Non-pigmented ciliary epithelial cell (primary cell): ENCODE measurements around the gene PPA1.
"Not testable (repeated sequence)": the region's sequence is repeated elsewhere in the genome, so short reads cannot be mapped to it uniquely, and the experiment has no call there.

ENCODE experiments used
- DNase-seq: peaks from one replicate; pipeline ENCODE4 v3.0.0-alpha.2; 2010; ENCODE audit warnings: low read depth

The PPA1 gene

DNA sequence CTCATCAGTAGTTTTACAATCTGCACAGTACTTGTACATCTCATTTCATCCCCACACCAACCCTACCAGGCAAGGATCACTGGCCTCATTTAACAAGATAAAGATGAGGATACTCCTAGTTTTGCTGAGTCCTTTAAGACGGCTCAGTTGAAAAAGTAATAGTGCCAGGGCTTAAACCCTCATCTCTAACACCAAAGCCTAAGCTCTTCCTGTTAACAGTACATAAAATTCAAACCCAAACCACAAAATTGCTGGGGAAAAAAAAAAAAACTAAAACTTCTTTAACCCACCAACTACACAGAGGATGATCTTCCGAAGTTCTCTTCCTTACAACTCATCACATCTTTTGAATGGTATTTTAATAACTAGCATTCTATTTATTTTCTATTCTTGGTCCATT is 64.2 kb downstream of the PPA1 start:
- DNase-seq: no peak

DNA sequence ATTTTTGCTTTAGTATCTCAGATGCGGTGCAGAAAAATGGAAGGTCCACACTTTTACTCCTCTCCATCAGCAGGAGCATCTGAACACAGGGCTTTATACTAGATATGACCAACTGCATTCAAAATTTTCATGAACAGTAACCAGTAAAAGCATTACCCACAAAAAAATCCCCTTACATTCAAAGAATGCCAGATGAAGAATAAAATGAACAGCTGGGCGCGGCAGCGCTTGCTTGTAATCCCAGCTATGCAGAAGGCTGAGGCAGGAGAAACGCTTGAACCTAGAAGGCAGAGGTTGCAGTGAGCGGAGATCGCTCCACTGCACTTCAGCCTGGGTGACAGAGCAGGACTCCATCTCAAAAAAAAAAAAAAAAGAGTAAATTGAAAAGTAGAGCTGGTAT is 66.0 kb downstream of the PPA1 start:
- no peak for DNase-seq

DNA sequence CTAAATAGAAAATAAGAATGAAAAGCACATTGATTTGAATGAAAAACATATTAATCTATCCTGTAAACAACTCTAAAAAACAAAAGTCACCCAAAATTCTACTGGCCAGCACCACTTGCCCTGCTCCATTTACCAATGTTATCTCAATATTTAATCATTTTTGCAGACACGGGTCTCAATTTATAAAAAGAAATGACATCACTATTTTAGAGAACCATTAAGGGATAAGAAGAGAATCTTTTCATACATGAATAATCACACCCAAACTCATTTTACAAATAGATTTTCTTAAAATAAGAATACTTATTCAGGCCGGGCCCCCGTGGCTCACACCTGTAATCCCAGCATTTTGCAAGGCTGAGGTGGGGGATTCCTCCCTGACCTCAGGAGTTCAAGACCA is 66.8 kb downstream of the PPA1 start:
- DNase-seq: no peak

DNA sequence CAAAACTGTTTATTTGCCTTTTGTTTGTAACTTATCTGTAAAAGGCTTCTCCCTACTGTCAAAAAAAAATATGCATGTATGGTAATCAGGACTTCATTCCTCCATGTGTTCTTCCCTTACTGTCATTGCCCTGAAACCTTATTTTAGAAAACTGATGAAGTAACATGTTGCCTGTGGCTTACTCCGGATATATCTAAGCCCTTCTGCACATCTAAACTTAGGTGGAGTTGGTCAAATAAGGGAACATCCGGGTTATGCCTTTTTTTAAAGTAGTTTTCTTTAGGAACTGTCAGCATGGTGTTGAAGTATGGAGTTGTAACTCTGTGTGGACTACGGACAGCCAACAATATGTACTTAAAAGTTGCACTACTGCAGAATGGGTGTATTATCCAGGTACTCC is 69.1 kb downstream of the PPA1 start:
- DNase-seq: no peak

DNA sequence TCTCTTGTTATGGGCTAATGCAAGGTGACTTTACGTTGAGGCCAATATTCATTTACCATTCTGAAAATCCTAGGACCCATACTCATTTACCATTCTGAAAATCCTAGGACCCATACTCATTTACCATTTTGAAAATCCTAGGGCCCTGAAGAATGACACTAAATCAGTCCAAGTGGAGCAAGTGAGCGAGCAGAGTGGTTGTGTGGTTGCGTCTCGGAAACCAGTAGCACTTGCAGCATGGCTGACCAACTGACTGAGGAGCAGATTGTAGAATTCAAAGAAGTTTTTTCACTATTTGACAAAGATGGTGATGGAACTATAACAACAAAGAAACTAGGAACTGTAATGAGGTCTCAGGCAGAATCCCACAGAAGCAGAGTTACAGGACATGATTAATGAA is 69.8 kb downstream of the PPA1 start:
- no peak for DNase-seq

DNA sequence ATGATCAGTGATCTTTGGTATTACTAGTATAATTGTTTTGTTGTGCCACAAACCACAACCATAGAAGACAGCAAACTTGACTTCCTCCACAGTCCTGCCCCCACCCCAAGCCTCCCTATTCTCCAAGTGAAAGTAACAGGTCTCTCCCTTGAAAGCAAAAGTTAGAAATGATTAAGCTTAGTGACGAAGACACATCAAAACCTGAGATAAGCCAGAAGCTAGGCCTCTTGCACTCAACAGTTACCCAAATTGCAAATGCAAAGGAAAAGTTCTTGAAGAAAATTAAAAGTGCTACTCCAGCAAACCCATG is 70.4 kb downstream of the PPA1 start:
- no peak for DNase-seq

DNA sequence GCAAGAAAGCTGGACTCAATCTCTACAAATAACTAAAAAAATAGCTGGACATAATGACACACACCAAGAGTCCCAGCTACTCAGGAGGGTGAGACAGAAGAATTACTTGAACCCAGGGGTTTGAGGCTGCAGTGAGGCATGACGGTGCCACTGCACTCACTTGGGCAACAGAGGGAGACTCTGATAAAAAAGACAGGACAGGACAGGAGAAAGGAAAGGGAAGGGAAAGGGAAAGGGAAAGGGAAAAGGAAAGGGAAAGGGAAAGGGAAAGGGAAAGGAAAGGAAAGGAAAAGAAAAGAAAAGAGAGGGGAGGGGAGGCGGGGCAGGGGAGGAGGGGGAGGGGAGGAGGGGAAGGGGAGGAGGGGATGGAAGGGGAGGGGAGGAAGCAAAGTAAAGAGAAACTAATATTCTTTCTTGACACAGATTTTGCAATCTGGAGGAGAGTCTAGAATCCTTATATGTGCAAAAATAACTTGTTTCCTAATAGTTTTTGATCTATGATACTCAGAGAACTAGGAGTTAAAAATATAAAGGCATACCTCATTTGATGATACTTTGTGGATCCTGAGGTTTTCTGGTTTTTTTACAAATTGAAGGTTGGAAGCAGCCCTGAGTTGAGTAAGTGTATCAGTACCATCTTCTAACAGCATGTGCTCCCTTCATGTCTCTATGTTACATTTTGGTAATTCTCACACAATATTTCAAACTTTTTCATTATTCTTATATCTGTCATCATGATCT is 70.9 kb downstream of the PPA1 start:
- DNase-seq: no peak

DNA sequence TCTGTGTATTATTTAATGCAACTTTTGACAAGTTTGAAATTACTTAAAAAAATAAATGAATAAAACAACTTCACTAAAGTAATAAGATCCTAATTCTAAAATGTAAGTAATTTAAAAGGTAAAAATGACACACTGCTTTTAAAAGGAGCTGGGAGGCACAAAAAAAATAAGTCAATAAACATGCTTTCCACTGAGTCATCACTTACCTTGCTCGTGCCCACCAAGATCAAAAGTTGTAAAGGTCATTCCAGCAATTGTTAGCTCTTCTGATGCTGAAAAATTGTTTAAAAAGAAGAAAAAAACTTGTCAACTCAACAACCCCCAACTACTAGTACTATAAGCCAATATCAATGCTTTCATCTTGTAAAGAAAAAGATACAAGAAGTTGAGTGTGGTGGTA is 72.4 kb downstream of the PPA1 start:
- DNase-seq: no peak

DNA sequence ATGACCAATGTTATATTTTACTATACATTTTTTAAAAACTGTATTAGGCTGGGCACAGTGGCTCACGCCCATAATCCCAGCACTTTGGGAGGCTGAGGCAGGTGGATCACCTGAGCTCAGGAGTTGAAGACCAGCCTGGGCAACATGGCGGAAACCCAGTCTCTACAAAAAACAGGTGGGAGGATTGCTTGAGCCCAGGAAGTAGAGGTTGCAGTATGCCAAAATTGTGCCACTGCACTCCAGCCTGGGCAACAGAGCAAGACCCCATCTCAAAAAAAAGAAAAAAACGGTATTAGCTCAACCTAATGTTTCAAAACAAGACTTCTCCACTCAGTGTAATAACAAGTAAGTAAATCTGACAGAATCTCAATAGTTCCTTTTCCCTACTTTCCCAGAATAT is 73.9 kb downstream of the PPA1 start:
- not testable (repeated sequence) for DNase-seq

DNA sequence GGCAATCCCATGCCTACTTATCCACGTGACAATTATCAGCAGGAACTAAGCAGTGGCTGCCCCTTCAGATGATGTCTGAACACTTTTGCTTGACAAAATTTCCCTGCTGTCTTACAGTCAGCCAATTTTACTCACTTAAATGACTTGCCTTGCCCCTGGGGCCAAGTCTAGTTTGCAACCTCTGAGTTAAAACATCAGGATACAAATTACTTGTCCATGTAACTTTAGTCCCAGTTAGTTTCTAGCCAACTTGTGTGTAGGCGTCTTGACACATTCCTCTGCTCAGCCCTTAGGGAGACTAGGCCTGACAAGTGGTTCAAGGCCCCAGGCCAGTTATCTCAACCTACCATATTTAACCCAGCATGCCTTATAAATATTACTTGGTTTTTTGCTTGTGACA is 75.1 kb downstream of the PPA1 start:
- no peak for DNase-seq

DNA sequence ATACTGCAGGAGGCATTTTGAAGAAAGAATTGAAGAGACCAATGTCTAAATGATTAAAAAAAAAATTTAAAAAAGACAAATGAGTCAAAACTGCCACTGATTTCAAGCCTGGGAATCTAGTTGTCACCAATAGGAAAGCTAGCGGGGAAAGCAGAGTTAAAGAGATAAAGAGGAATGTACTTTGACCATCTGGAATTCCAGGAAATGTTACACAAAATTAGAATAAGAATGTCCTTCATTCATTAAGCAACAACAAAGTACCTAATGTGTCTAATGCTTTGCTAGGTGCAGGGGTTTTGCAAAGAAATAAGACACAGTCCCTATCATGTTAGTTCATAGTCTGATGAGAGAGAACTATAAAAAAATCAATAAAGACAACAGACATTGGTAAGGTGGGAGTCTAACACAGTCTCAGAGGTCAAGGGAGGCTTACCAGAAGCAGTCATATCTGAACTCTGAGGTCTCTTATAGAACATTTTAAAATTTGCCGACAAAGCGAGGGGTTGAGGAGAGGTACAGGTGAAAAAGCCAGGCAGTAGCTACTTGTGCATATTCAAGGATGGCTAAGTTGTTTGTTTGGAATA is 77.9 kb downstream of the PPA1 start:
- DNase-seq: no peak
